Stimulated activated CD8-positive, alpha-beta memory T cell treated with anti-CD3 and anti-CD28 coated beads, Interleukin-15, amount 100 ng/mL, for 24 hours (primary cell): Measurements from ENCODE around the gene PRKG2.

Experiments
- DNase-seq: peaks from one replicate; pipeline ENCODE4 v3.0.0-alpha.2; 2020; ENCODE audit warnings: low read depth

The PRKG2 gene

DNA sequence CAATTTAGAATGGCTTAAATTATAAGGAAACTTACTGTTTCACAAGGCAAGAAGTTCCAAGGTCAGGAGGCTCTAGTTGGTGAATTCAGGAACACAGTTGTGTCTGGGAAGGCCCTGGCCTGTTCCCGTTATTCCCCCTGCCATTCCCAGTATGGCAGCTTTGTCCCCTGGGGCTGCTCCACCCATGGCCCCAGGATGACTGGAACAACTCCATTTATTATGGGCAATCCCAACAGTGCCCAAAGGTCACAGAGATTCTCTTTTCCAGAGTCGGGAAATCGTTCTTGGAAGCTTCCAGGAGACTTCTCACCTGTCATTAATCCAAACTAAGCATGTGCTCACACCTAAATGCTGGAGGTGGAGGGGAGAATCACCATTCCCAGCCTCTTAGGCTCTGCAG lies 2.8 kb upstream of the PRKG2 start:
- DNase-seq = no peak

DNA sequence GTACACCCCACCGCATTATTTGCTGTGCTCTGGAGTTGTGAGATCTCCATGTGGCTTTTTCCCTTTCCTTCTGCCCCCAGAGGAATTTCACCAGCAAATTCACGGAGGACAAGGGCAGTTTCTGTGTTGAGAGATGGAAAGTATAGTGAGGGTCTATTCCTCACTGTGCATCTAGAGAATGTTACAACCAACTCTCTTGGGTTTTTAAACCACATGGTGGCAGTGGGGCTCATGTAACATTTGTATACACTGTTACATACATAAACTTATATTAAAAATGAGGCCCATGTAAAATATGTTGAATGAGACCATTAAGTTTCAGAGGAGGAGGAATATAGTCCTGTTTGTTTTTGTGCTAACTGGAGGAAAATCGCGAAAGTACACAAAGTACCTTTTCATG lies 909 bp upstream of the PRKG2 start:
- no peak for DNase-seq

DNA sequence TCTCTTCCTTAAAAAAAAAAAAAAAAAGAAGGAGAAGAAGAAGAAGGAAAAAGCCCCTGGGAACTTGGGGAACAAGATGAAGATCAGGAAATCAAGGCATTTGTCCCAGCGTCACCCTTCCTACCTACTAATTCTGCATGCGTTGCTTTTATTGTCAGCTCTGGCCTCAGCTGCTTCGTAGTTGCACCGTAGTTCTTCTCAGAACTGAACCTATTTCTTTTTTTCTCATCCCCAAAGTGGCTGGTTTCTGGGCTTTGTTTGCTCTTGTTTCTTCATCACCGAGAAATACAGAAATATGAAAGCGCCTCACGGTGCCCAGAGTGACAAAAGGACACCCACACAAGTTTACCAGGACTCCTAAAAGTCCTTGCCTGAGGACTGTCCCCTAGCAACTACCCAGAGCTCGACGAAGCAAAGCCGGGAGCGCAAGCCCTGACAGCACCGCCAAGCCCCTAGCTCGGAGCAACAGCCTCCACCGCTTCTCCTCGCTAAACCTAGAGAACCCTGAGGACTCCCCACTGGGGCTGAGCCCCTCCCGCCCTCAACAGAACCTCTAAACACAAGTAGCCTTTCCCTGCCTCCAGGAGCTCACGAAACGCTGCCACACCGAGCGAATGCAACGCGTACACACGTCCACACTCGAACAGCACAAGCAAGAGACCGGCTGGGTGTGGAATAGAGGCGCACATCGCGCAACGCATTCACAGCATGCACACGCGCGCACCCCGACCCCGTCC lies 710 bp downstream of the PRKG2 start:
- DNase-seq = no peak

DNA sequence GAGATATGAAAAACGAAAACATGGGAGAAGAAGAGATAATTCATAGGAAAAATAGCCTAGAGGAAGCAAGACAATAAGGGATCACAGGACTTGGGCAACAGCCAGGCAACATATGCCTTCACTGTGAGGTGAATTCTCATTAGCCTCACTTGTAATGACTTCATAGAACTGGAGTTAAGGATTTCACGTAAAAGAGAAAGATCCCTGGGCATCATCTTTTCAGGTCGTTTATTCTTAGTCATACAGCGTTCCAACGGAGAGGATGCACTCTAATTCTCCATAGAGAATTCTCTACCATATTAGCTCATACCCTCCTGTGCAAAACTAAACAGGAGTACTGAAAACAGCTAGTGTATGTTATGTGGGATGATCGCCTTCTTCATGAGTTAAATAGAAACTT lies 1.4 kb downstream of the PRKG2 start:
- DNase-seq = no peak

DNA sequence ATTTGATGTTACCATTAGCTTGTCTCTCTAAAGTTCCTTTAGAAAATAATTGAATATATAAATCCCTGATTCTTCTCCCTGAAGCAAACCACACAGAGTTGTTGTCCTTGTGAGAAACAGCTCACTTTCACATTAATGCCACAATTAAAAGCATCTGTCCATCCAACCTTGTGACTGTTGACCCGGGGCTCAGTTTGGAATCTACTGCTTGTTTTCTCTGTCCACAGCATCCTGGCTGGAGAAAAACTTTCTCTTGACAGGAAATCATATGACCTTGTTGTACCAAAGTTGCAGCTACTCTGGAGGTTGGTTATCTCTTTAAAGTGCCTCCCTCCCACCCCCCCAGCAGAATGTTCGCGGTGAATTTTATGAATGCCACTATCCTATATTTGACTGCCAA lies 3.1 kb downstream of the PRKG2 start:
- no peak for DNase-seq

DNA sequence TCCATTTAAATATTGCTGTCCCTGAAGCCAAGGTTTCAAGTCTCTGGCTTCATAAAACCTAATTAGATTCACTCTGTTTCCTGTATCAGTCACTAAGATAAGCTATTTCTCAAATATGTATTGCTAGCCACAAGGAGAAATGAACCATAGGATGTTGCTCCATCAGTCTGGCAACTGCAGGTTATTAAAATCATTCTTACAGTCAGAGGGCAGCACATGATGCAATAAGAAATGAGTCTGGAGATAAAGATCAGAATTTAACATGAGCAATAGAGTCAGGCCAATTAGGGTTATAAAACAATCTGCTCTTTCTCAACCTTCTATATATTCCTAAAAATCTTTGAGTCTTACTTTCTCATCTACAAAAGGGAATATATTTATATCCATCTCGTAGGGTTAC lies 7.2 kb downstream of the PRKG2 start:
- no peak for DNase-seq

DNA sequence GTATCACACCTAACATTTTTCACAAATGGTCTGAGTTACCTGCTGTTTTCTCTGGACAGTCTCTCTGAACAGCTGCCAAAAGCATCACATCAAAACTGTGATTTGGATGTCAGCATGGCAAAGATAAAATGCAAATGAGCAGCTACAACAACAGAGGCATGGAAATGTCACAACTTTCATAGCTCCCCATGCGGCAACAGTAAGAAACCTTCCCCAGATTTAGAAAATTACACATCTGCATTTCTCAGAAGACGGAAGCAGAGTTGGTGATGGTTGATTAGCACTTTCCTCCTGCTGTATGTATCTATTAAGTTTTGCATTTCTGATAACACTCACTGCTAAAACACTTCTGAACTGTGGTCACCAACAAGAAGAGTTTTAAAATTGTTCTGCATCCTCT lies 9.7 kb downstream of the PRKG2 start:
- no peak for DNase-seq

DNA sequence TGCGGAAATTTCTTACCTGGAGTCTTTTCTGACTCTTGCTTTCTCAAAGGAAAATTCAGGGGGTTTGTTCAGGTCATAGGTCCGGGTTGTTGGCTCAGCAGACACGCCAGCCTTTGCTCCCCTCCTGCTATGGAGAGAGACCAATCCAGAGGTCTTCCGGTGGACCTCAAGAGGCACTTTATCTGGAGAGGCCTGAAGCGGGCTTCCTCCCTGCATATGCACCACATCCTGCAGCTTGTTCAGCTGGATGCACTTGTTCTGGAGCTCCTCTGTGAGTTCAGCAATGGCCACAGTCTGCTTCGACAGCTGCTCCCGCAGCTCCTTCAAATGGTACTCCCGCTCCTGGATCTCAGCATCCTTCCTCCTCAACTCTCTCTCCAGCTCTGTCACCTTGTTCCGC lies 10.5 kb downstream of the PRKG2 start:
- no peak for DNase-seq

DNA sequence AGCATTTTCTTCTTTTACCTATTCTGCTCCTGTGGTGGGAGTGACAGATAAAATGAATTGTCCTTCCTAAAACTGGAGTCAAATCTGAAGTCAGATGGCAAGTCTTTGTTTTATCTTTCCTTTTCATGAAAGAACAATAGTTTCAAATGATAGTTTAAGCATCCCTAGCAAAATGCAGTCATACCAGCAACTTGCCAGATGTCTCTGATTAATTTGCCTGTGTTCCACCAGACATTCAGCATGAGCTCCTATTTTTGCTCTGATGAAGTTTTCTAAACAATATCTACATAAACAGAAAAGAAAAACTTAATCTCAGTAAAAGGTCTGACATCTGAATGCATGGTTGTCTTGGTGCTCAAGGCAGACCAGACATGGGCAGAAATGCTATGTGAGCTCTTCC lies 15.2 kb downstream of the PRKG2 start:
- DNase-seq = no peak

DNA sequence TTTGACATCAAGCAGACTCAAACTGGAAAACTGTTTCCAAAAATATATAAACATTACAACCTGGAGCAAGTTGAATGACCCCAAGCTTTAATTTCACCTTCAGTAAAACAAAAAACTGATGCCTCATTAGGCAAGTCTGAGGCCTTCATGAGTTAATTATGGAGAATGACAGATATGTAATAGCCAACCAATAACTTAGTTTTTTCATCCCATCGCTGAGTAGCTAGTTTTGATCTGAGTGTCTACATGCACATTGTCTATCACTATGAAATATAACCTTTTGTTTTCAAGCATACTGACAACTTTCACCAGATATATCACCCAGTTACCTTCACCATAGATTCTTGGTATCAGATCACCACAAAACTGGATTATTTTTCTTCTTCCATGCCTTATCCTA lies 16.4 kb downstream of the PRKG2 start:
- no peak for DNase-seq

DNA sequence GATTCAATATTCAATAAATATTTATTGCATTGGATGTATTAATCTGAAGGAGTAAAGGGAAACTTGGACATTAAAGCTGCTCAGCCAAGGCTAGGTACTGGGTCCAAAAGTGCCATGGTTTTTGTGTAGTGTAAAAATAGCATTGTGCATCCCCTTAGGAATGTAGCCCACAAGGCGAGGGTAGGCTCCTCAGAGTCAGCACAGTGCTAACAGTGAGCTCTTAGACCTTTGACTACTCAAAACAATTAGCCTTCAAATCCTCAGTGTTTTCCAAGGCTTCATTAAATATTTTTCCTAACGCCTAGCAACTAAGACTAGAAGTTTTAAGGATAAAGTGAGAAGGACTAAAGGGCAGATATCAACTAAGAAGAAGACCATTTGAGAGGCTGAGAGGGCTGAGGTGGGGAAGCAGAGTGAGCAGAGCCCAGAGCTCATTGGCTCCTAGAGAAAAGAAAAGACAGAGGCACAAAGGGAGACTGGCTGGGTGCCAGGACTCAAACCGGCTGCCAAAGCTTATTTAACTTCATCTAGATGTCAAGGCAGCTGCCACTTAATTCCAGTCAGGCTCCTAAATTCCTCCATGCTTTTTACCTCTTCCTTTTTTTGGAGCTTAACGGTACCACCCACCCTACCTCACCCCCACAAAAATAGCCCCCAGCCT lies 17.0 kb downstream of the PRKG2 start:
- no peak for DNase-seq

DNA sequence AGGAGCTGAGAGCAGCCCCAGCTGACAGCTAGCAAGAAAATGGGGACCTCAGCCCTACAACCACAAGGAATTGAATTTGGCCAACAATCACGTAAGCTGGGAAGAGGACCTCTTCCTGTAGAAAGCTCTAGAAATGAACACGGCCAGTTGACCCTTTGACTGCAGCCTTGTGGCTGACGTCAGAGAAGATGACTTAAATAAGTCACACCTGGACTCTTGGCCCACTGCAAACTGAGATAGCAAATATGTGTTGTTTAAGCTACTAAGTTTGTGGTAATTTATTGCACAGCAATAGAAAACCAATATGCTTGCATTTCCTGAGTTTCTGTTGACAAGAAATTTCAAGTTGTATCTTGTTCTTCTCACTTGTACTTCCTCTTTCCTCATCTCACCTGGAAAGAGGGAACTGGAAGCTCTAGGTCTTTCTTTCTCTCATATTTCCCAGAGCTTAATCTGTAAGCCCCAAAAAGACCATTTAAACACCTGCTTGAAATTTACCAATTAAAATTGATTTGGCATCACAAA lies 18.8 kb downstream of the PRKG2 start:
- no peak for DNase-seq

DNA sequence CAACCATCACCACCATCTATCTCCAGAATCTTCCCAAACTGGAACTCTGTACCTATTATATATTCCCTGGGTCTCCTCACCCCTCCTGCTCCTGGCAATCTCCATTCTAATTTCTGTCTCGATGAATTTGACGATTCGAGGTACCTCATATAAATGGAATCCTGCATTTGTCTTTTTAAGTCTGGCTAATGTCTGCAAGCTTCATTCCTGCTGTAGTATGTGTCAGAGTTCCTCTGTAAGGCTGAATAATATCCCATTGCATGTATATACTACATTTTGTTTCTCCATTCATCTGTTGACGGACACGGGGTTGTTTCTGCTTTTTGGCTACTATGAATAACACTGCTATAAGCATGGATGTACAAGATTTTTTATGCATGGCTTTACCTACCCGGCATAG lies 19.5 kb downstream of the PRKG2 start:
- no peak for DNase-seq

DNA sequence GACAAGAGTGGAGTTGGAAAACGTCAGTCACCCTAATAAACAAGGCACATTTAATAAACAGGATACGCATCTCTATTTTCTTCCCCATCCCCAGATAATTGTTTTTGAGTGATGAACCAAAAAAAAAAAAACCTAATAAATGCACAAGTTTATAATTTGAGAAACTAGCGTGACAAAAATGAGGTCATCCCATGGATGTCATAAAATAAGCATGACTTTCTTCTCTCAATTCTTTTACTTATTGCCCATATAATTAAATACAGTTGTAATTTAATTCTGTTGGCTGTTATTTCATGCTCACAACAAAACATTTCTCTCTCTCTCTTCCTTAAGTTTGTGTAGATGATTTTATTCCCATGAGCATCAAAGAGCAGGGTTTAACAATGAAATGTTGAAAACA lies 20.7 kb downstream of the PRKG2 start:
- DNase-seq = no peak

DNA sequence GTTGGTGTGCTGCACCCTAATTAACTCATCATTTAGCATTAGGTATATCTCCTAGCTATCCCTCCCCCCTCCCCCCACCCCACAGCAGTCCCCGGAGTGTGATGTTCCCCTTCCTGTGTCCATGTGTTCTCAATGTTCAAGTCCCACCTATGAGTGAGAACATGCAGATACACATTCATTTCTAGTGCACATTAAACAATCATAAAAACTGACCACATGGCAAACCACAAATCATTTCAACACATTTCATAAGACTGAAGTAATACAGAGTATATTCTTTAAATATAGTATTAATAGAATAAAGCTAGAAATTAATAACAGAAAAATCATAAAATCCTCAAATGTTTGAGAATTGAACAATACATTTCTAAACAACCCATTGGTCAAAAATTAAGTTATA lies 34.1 kb downstream of the PRKG2 start:
- DNase-seq = no peak

DNA sequence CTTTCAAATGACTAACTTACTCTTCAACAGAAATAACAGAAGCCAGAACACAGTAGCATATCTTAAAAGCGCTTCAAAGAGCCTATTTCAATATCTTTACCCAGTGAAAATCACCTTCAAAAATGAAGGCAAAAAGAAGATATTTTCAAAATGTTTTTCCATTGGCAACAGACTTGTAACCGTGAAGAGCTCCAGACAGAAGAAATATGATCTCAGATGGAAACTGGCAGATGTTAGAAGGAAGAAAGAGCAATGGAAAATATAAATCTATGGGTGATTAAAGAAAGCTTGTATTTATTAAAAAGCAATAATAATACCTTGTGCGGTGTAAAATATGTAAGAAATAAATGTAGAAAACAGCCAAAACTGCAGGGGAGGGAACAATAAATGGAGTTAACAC lies 35.7 kb downstream of the PRKG2 start:
- no peak for DNase-seq

DNA sequence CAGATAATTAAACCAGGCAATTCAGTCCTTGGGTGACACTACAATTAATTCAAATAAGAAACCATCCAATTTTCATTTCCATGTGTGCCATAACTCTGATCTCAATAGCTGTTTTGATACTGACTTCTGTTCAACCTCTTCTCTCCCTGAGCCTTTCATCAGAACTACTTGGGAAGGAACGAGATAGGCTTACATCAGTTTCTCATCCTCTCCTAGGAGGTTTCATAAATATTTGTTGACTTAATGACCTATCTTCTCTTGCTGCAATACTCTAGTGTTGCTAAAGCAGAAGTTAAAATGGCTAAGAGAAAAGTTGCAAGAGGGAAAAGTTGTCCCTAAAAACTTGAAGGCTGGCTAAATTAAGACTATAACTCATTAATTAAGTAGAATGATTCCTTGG lies 41.8 kb downstream of the PRKG2 start:
- no peak for DNase-seq

DNA sequence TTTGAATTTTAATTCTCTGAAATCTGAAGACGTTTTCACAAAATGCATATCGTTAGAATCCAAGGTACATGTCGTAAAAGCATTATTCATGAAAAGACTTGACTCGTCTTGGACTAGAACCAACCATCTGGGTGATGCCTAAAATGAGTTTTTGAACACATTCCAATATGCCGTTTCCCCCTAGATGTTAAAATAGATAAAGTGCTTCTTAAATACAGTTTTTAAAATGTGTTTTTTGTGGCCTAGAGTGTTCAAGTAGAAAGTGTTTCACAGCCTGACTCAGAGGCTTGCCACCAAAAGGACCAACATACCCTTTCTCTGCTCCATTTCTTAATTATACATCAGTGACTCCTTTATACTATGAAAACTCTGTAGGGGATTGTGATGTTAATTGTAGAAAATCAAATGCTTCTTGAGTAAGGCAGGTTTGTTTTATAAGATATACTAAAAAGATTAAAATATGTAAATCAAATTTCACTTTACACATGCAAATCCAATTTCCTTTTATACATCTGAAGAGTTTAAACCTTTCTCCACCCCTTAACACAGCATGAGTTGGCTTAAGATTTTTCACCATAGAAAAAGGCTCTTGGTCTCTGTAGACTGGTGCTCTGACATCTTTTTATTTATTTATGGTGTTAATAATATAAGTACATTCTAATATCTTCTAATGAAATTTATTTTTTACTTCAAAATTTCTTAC lies 48.4 kb downstream of the PRKG2 start:
- DNase-seq = no peak

DNA sequence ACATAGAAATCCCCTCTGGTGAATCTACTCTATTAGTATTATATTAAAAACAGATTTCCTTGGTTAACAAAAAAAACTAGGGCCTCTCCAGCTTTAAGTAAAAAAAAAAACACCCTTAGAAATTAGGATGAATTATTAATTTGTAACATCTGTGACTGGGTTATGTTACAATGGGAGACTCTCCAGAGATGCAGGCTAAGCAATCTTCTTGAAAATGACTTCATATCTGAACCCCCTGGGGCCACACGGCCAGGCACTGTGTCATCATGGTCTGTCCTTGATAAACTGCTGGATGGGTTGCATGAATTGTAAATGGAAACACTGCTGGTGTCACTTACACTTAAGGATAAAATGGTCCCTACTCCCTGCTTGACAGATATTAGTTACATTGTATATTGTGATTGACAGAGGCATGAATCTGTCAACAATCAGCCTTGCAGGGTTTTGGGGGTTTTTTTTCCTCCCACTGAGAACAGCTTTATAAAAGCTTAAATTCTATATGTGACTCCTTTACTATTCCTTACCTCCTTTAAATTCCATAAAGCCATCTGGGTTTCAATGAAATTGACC lies 49.1 kb downstream of the PRKG2 start:
- DNase-seq = no peak

DNA sequence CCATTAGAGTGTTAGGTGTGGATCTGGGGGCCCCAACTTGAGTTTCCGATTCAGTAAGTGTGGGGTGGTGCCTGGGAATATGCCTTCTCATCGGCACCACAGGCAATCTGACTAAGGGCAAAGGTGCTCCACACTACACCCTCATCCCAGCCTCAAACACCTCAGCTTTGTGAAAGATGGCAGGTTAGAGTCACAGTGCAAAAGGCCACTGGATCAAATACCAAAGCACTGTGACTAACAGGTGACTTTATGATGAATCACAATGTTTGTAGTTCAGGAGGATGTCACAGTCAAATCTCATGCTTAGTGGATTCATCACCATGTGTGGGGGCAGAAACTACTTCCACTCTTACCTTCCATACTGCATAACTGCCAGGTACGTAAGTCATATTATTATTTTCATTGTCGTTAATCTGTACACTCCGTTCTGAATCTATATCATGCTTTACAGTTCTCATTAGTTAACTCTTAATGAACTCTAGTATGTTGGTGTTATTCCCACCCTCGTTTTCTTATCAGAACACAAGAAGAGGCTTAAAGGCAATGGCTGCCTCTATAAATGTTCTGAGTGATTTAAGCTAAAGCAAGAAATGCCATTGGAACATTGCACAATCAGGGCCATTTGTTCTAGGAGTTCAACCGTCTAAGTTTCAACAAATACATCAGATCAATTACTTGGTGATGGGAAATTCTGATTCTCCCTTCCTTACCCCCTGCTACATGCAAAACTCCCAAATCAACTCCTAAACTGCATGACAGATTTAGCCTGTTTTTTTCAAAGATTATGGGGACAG lies 50.2 kb downstream of the PRKG2 start:
- no peak for DNase-seq

DNA sequence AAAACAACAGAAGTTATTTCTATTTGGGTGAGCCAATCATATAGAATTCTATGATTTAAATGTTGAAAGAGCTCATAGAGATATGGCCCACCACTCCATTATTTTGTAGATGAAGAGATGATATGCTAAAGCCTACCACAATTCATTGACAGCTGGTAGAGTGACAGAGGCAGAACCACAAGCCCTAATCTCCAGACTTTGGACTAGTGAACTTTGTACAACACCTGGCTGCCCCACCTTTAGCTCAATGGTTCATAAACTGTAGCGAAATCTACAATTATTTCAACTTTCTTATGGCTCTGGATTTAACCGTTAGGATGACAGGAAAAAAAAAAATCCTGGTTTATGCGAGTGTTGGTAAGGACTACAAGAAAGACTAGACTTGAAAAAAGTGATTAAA lies 50.9 kb downstream of the PRKG2 start:
- no peak for DNase-seq
